GM04504 (cell line): ENCODE measurements around the gene NACA.
"Not testable (repeated sequence)": the region's sequence is repeated elsewhere in the genome, so short reads cannot be mapped to it uniquely, and the experiment has no call there.

ENCODE experiments used
- DNase-seq: peaks from one replicate; pipeline ENCODE4 v3.0.0-alpha.2; 2012; ENCODE audit warnings: low read depth

The NACA gene

DNA sequence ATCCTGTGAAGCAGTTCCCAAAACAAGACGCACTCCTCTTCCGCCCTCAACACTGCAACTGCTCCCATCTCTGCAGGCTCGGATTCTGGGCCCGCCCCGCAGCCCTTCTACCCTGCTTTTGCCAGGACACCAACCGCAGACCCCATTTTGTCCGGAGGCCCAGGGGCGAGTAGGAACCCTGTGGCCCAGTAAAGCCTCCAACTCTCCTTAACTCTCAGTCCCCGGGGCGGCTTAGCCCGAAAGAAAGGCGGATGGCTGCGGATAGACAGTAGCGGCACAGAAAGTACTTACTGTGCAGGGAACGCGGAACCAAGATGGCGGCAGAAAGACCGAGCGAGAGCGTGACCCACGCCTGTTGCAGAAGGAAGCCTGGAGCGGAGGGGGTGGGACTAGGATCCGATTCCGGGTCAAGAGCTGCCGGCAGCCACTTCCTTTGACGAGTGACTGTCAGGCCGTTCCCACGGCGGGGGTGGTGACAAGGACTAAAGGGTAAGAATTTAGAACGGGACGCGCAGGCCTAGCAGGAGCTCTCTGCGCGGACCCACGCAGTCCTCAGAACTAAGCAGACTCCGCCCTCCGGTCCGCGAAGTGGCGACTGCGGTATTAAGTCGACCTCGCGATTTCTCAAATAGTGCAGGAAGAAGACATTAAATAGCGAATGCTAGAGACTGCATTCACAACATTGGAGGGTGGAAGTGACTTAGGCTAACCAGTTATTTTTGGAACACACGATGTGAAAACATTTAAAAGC is at the start of gene NACA:
Gene NACA, minus strand, starts transcription at position 328 of the 751 bp plus-strand sequence. CDS start 778 bp downstream, outside the sequence.
- DNase-seq = peak; percentile 96

DNA sequence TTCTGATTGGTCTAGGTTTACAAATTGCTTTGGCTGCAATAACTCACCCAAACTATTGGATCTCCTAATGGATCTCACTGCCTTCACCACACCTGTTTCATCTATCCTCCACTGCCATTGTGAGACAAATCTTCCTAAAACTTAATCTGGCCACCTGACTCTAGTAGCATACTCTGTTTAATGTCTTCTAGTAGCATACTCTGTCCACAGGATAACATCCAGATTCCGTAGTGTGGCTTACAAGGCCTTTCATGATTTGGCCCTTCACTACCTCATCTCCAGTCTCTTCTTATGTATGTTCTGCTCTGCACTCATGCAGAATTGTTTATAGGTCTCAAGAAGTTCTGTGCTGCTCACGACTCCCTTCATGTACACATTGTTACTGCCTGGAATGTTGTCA is 48.0 kb upstream of the NACA start:
- no peak for DNase-seq

DNA sequence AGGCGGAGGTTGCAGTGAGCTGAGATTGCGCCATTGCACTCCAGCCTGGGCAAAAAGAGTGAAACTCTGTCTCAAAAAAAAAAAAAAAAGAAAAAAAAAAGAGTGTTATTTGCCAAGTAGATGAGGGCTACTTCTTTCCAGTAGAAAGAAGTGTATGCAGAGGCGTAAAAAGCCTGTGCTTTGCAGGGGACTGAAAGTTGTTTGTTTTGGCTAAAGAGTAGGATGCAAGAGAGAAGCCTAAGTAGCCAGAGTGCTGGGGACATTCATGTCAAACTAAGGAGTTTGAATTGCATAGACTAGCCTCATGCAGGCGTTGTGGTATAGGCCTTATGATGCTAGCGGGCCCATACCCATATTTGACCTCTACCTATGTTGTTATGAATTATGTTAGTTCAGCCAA is 47.5 kb upstream of the NACA start:
- DNase-seq = no peak

DNA sequence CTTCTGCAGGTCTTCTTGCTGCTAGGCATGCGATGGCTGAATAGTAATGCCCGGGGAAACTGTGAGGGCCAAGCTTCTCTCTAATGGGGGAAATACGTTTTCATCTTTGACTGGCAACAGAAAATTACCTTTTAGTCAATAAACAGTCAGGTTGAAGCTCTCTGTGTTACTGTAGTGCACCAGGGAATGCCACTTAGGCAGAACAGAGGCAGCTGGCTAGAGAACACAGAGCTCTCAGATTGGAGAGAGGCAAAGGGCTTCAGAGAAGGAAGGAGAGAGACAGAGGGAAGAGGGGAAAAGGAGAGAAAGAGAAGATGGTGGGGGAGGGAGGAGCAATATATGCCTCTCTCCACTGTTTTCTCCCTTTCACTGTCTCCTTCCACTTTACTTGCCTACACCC is 44.8 kb upstream of the NACA start:
- no peak for DNase-seq

- no peak for DNase-seq
These were observed 43.3 kb upstream of the NACA start for GRCh38 chr12:56768424-56768823.

DNA sequence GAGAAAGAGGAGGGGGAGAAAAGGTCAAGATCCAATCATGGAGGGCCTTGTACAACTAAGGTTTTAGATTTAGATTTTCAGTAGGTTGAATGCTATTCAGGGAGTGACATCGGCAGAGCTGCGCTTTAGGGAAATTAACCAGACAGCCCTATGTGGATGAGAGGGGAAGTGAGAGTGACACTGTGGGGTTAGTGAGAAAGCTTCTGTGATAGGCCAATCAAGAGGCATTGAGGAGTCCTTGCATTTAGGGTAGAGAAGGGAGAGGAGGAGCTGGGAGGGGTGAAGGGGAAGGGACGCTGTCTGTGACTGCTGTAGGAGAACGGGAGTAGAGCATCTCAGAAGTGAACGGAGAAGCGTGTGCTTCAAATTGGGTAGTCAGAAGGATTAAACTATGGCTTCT is 41.4 kb upstream of the NACA start:
- DNase-seq = no peak

DNA sequence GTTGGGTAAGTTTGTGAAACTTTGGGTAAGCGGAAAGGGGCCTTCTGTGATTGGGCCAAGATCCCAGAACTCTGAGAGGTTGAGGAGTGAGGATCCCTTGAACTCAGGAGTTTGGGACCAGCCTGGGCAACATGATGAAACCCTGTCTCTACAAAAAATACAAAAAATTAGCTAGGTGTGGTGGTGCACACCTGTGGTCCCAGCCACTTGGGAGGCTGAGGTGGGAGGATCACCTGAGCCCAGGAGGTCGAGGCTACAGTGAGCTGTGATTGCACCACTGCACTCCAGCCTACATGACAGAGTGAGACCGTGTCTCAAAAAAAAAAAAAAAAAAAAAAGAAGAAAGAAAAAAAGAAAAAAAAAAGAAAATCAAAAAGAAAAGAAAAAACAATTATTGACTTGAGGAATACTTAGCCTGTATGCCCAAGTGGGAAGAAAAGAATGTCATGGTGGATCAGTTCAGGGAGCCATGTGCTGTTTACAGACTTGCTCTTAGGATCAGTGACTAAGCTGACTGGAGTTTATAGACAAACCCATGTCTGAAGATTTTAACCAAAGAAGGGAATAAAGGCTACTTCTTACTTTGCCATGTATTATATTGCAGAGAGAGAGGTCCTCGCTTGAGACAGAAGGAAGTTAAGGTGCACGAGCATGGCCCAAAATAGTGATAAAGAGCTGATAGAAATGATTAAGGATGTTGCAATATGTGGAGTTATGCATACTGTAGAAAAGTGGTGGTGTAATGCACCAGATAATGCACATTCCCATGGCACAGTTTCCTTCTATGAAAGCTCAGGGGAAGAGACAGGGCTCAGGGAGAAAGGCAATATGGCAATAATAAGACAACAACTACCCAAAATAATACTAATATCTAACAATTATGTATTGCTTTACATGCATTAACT is 38.9 kb upstream of the NACA start:
- DNase-seq = peak; percentile 19

- DNase-seq = no peak
These were observed 36.7 kb upstream of the NACA start for GRCh38 chr12:56761812-56762211.

DNA sequence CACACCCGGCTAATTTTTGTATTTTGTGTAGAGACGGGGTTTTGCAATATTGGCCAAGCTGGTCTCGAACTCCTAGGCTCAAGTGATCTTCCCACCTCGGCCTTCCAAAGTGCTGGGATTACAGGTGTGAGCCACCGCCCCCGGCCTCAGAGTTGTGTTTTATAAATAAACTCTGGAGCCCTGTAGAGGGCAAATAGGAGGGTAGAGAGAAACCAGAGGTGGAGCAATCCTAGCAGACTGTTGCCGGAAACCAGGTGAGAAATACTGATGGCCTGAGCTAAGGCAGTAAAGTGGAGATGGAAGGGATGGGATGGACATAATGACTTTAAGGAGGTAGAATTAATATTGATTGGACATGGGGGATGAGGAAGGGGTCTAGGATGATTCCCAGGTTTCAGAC is 35.4 kb upstream of the NACA start:
- no peak for DNase-seq

- no peak for DNase-seq
These were observed 34.3 kb upstream of the NACA start for GRCh38 chr12:56759263-56759908.

- DNase-seq = no peak
These were observed 33.7 kb upstream of the NACA start for GRCh38 chr12:56758728-56759262.

GRCh38 chr12:56757971-56758370 is 32.9 kb upstream of the NACA start:
- DNase-seq = not testable (repeated sequence)

- no peak for DNase-seq
These were observed 28.5 kb upstream of the NACA start for GRCh38 chr12:56753566-56753965.

GRCh38 chr12:56751712-56752598 is 26.9 kb upstream of the NACA start, which contains the start of gene PRIM1:
TSS of gene PRIM1 (minus strand) at chr12:56752323. CDS start at chr12:56752298, 25 bp downstream.
- DNase-seq = peak; percentile 32

GRCh38 chr12:56750596-56750995 is 25.5 kb upstream of the NACA start:
- DNase-seq = not testable (repeated sequence)

- no peak for DNase-seq
These were observed 24.8 kb upstream of the NACA start for GRCh38 chr12:56749853-56750252.

DNA sequence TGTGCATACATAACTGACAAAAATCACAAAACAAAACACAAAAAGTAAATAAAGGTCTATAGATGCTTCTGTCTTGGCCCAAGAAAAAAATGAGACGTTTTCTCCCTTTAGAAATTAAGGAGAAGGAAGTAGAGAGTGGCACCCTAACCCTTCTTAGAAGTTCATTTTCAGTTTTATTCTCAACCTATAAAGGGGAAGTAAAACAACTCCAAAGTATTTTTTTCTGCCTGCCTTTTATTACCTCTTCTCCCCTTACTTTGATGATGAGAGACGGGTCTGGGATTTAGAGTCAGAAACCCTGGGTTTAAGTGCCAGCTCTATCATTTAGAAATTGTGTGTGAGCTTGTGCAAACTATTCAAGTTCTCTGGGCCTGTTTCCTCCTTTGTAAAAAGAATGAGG is 24.3 kb upstream of the NACA start:
- no peak for DNase-seq

DNA sequence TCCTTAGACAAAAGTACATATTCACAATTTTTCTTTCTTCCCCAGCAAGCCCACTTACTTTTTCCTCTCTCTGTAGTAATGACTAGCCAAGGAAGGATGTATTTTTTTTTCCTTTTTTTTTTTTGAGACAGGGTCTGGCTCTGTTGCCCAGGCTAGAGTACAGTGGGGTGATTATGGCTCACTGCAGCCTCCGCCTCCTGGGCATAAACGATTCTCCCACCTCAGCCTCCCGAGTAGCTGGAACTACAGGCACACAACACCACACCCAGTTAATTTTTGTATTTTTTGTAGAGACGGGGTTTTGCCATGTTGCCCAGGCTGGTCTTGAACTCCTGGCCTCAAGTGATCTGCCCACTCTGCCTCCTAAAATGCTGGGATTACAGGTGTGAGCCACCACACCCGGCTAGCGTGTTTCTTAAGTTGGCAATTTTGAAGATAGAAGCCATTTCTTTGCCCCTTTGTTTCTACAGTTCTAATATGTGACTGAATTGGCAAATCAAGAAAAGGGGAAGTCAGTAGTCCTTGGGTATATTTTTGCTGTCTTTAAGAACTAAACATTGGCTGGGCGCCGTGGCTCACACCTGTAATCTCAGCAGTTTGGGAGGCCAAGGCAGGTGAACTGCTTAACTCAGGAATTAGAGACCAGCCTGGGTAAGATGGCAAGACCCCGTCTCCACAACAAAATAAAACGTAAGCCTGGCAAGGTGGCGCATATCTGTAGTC is 3.2 kb upstream of the NACA start:
- DNase-seq = no peak

- DNase-seq = not testable (repeated sequence)
These were observed 1.1 kb upstream of the NACA start for GRCh38 chr12:56726196-56726675.

GRCh38 chr12:56725723-56726102 is 614 bp upstream of the NACA start:
- no peak for DNase-seq

DNA sequence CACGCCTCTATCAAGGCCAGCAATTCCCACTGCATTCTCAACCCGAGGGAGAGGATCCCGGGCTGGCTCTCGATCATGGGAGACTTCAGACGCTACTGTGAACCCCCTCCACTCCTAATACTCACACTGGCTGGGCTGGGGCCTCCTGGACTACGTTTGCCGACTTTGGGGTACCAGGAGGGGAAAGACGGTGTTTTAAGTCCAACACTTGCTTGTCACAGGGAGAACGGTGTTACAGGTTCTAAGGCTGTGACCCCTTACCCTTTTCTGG is 463 bp downstream of the NACA start:
- DNase-seq = no peak
